ENCODE measurements around the gene RTCA. TPM values are rescaled to one million over a fixed set of nuclear protein-coding genes. Genes with fewer than 3 reads are reported as not detected.
"Not testable (repeated sequence)": the region's sequence is repeated elsewhere in the genome, so short reads cannot be mapped to it uniquely, and the experiment has no call there.

RTCA gene
- polyA plus RNA-seq, 1 donor from 2014 or later, result 95.2 TPM

DNA sequence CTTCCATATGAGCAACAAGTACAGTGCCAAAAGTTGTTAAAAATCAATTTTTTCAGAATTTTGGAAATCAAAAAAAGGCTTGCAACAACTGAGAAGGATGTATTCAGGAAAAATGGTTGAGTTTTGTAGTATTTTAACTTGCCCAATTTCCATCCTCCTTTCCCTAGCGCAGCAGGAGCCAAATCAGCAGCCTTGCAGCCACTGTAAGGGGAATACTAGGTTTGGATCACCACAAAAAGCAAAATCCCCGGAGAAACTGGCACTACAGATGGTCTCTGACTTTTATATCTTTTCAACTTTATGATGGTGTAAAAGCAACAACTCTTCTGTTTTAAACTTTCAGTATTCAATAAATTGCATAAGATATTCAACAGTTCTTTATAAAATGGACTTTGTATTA lies 34.3 kb upstream of the RTCA start:
- H3K79me2 ChIP-seq (replicated peaks; ENCODE audit: insufficient read depth, low read length), result no peaks in the 10 kb centered on the region
- no peak for TF ChIP-seq SMC3 (conservative IDR thresholded peaks at IDR 0.05; ENCODE audit: poor library complexity)
- no peak for TF ChIP-seq POLR2AphosphoS5 (IDR thresholded peaks at IDR 0.05)
- no peak for TF ChIP-seq MXI1 (conservative IDR thresholded peaks at IDR 0.05; ENCODE audit: poor library complexity, severe bottlenecking)
- TF ChIP-seq EP300 (conservative IDR thresholded peaks at IDR 0.05; ENCODE audit: poor library complexity, severe bottlenecking), result no peak
- no peak for TF ChIP-seq CTCF (IDR thresholded peaks at IDR 0.05; ENCODE audit: poor library complexity, severe bottlenecking)
- no peak for TF ChIP-seq TAF1 (IDR thresholded peaks at IDR 0.05; ENCODE audit: low read depth)
- no peak for TF ChIP-seq EZH2 (IDR thresholded peaks at IDR 0.05; ENCODE audit: borderline replicate concordance, insufficient read depth, low read length, poor library complexity, severe bottlenecking)
- no peaks in the 10 kb centered on the region for H3K27me3 ChIP-seq (ENCODE audit: insufficient read depth, low read depth, low read length)
- no peak overlapping the region for H3K4me3 ChIP-seq (ENCODE audit: low read length)
- H3K9me2 ChIP-seq (ENCODE audit: insufficient read depth, low read length), result no peaks in the 10 kb centered on the region
- H4K20me1 ChIP-seq (ENCODE audit: insufficient read depth), result no peaks in the 10 kb centered on the region
- no peak overlapping the region for H2AFZ ChIP-seq (ENCODE audit: low read depth, low read length)
- H3K4me2 ChIP-seq (ENCODE audit: low read length), result no peak overlapping the region
- H3K27ac ChIP-seq (ENCODE audit: low read length), result no peak overlapping the region
- no peak overlapping the region for H3K9ac ChIP-seq (ENCODE audit: low read length)
- no peaks in the 10 kb centered on the region for H3K9me3 ChIP-seq (ENCODE audit: low read length)
- no peaks in the 10 kb centered on the region for H3F3A ChIP-seq (ENCODE audit: insufficient read depth, low read length, poor library complexity, severe bottlenecking)
- H3K36me3 ChIP-seq (ENCODE audit: insufficient read depth, low read length), result no peaks in the 10 kb centered on the region

DNA sequence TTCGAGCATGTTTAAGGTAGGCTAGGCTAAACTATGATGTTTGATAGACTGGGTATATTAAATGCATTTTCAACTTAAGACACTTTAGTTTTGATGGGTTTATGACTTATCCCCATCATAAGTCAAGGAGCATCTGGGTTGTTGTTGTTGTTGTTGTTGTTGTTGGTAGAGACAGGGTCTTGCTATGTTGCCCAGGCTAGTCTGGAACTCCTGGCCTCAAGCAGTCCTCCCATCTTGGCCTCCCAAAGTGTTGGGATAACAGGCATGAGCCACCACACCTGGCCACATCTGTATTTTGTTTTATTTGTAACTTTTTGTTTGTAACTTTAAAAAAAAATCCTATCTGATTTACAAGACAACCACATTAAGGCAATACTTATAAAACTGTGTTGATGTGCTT lies 33.9 kb upstream of the RTCA start:
- TF ChIP-seq RAD21 (conservative IDR thresholded peaks at IDR 0.05) (no peak), EP300 (conservative IDR thresholded peaks at IDR 0.05; ENCODE audit: poor library complexity, severe bottlenecking) (no peak)
- no peaks in the 10 kb centered on the region for H4K20me1 ChIP-seq (ENCODE audit: insufficient read depth)
- no peaks in the 10 kb centered on the region for H3K36me3 ChIP-seq (ENCODE audit: insufficient read depth, low read length)
- H3K79me2 ChIP-seq (replicated peaks; ENCODE audit: insufficient read depth, low read length), result no peaks in the 10 kb centered on the region
- no peaks in the 10 kb centered on the region for H3F3A ChIP-seq (ENCODE audit: insufficient read depth, low read length, poor library complexity, severe bottlenecking)
- no peak overlapping the region for H3K27ac ChIP-seq (ENCODE audit: low read length)
- H3K27me3 ChIP-seq (ENCODE audit: insufficient read depth, low read depth, low read length), result no peaks in the 10 kb centered on the region
- H3K9me2 ChIP-seq (ENCODE audit: insufficient read depth, low read length), result no peaks in the 10 kb centered on the region
- no peak overlapping the region for H3K4me3 ChIP-seq (ENCODE audit: low read length)
- no peak overlapping the region for H3K4me2 ChIP-seq (ENCODE audit: low read length)
- no peak overlapping the region for H3K9ac ChIP-seq (ENCODE audit: low read length)
- no peak overlapping the region for H2AFZ ChIP-seq (ENCODE audit: low read depth, low read length)
- H3K9me3 ChIP-seq (ENCODE audit: low read length), result no peaks in the 10 kb centered on the region

GRCh38 chr1:100233566-100233965 lies 32.5 kb upstream of the RTCA start:
- not testable (repeated sequence) for H3K4me3 ChIP-seq (ENCODE audit: low read length); H3K4me2 ChIP-seq (ENCODE audit: low read length)

GRCh38 chr1:100234432-100234831 lies 31.6 kb upstream of the RTCA start:
- Histone ChIP-seq H3K27me3 (ENCODE audit: insufficient read depth, low read depth, low read length) (no peaks in the 10 kb centered on the region), H3K79me2 (replicated peaks; ENCODE audit: insufficient read depth, low read length) (no peaks in the 10 kb centered on the region), H3K4me3 (ENCODE audit: low read length) (no peak overlapping the region), H2AFZ (ENCODE audit: low read depth, low read length) (no peak overlapping the region), H4K20me1 (ENCODE audit: insufficient read depth) (no peaks in the 10 kb centered on the region), H3K27ac (ENCODE audit: low read length) (no peak overlapping the region), H3K36me3 (ENCODE audit: insufficient read depth, low read length) (no peaks in the 10 kb centered on the region), H3K9me2 (ENCODE audit: insufficient read depth, low read length) (no peaks in the 10 kb centered on the region), H3F3A (ENCODE audit: insufficient read depth, low read length, poor library complexity, severe bottlenecking) (no peaks in the 10 kb centered on the region), H3K9me3 (ENCODE audit: low read length) (no peaks in the 10 kb centered on the region), H3K9ac (ENCODE audit: low read length) (no peak overlapping the region), H3K4me2 (ENCODE audit: low read length) (no peak overlapping the region)
- TF ChIP-seq SMC3 (conservative IDR thresholded peaks at IDR 0.05; ENCODE audit: poor library complexity) (no peak), TAF1 (IDR thresholded peaks at IDR 0.05; ENCODE audit: low read depth) (no peak), REST (IDR thresholded peaks at IDR 0.05; ENCODE audit: borderline replicate concordance) (no peak), POLR2AphosphoS5 (IDR thresholded peaks at IDR 0.05) (no peak), RAD21 (conservative IDR thresholded peaks at IDR 0.05) (no peak), MXI1 (conservative IDR thresholded peaks at IDR 0.05; ENCODE audit: poor library complexity, severe bottlenecking) (no peak), EP300 (conservative IDR thresholded peaks at IDR 0.05; ENCODE audit: poor library complexity, severe bottlenecking) (no peak), CTCF (IDR thresholded peaks at IDR 0.05; ENCODE audit: poor library complexity, severe bottlenecking) (no peak), EZH2 (IDR thresholded peaks at IDR 0.05; ENCODE audit: borderline replicate concordance, insufficient read depth, low read length, poor library complexity, severe bottlenecking) (no peak)

More at GRCh38 chr1:100233566-100233965, 32.5 kb upstream of the RTCA start:
- H3K9me2 ChIP-seq (ENCODE audit: insufficient read depth, low read length); H3K9me3 ChIP-seq (ENCODE audit: low read length); H3K27me3 ChIP-seq (ENCODE audit: insufficient read depth, low read depth, low read length); H3K79me2 ChIP-seq (replicated peaks; ENCODE audit: insufficient read depth, low read length); H2AFZ ChIP-seq (ENCODE audit: low read depth, low read length); H3K9ac ChIP-seq (ENCODE audit: low read length); H3F3A ChIP-seq (ENCODE audit: insufficient read depth, low read length, poor library complexity, severe bottlenecking); H4K20me1 ChIP-seq (ENCODE audit: insufficient read depth); H3K27ac ChIP-seq (ENCODE audit: low read length); H3K36me3 ChIP-seq (ENCODE audit: insufficient read depth, low read length): not testable (repeated sequence)

All from neural cell (in vitro differentiated cells).